GM12891 (cell line): ENCODE measurements around the gene EPB41L1.

ENCODE experiments used
- POLR2A ChIP-seq: IDR thresholded peaks from 2 replicates; pipeline ENCODE4 v1.6.1; 2011; ENCODE audit warnings: low read depth, low read length, control low read depth
- POLR2AphosphoS5 ChIP-seq: IDR thresholded peaks from 2 replicates; pipeline ENCODE4 v1.6.1; 2011; ENCODE audit warnings: low read depth, low read length, control low read depth
- POU2F2 ChIP-seq: IDR thresholded peaks from 2 replicates; pipeline ENCODE4 v1.6.1; 2011; ENCODE audit warnings: low read depth, mild to moderate bottlenecking, control low read depth, low read length, moderate library complexity
- TAF1 ChIP-seq: IDR thresholded peaks from 2 replicates; pipeline ENCODE4 v1.6.1; 2011; ENCODE audit warnings: low read depth, low read length, control low read depth

- TF ChIP-seq POU2F2 (no peak), POLR2A (no peak), TAF1 (no peak), POLR2AphosphoS5 (no peak)
Measured at GRCh38 chr20:36208257-36208656, 53.7 kb downstream of the EPB41L1 start.
